GM10266 (cell line): ENCODE results near the gene TPM2.
"Not testable (repeated sequence)": the region's sequence is repeated elsewhere in the genome, so short reads cannot be mapped to it uniquely, and the experiment has no call there.

Source experiments
- DNase-seq: peaks from one replicate; pipeline ENCODE4 v3.0.0; 2012; ENCODE audit errors: extremely low spot score
- CTCF ChIP-seq: IDR thresholded peaks from 2 replicates; pipeline ENCODE4 v1.5.1; 2012; ENCODE audit warnings: mild to moderate bottlenecking, low read depth; ENCODE audit not compliant: control insufficient read depth, insufficient read depth; ENCODE audit errors: missing control alignments

TPM2 gene

GRCh38 chr9:35646533-35647265 lies 43.0 kb downstream of the TPM2 start:
- peak; percentile 98 for TF ChIP-seq CTCF
- peak; percentile 88 for DNase-seq

- DNase-seq, result peak; percentile 19
- no peak for TF ChIP-seq CTCF
Measured at GRCh38 chr9:35646153-35646532, 43.6 kb downstream of the TPM2 start.

- DNase-seq, result not testable (repeated sequence)
Measured at GRCh38 chr9:35645736-35646135, 44.0 kb downstream of the TPM2 start.

- DNase-seq, result no peak
Measured at GRCh38 chr9:35643046-35643445, 46.7 kb downstream of the TPM2 start.

GRCh38 chr9:35641478-35641877 lies 48.2 kb downstream of the TPM2 start:
- not testable (repeated sequence) for DNase-seq

More at GRCh38 chr9:35643046-35643445, 46.7 kb downstream of the TPM2 start:
- no peak for TF ChIP-seq CTCF

GRCh38 chr9:35640431-35640830 lies 49.3 kb downstream of the TPM2 start:
- DNase-seq, result not testable (repeated sequence)

GRCh38 chr9:35639631-35640030 lies 50.1 kb downstream of the TPM2 start:
- TF ChIP-seq CTCF, result no peak
- DNase-seq, result no peak

GRCh38 chr9:35639225-35639624 lies 50.5 kb downstream of the TPM2 start:
- not testable (repeated sequence) for DNase-seq

GRCh38 chr9:35638751-35639150 lies 51.0 kb downstream of the TPM2 start:
- DNase-seq, result not testable (repeated sequence)

- not testable (repeated sequence) for DNase-seq
Measured at GRCh38 chr9:35637427-35637955, 52.2 kb downstream of the TPM2 start.

GRCh38 chr9:35636877-35637246 lies 52.9 kb downstream of the TPM2 start:
- DNase-seq, result not testable (repeated sequence)
